Measurements from ENCODE around the gene ZFP82. TPM values are rescaled to one million over a fixed set of nuclear protein-coding genes. Genes with fewer than 3 reads are reported as not detected.
A peak's percentile ranks its signal among the peaks of the same experiment; 100 is the strongest.

ZFP82 gene
- polyA plus RNA-seq, 2 of the 4 experiments (the other 2 are of a cell fraction), result 3.7 to 6.7 TPM

DNA sequence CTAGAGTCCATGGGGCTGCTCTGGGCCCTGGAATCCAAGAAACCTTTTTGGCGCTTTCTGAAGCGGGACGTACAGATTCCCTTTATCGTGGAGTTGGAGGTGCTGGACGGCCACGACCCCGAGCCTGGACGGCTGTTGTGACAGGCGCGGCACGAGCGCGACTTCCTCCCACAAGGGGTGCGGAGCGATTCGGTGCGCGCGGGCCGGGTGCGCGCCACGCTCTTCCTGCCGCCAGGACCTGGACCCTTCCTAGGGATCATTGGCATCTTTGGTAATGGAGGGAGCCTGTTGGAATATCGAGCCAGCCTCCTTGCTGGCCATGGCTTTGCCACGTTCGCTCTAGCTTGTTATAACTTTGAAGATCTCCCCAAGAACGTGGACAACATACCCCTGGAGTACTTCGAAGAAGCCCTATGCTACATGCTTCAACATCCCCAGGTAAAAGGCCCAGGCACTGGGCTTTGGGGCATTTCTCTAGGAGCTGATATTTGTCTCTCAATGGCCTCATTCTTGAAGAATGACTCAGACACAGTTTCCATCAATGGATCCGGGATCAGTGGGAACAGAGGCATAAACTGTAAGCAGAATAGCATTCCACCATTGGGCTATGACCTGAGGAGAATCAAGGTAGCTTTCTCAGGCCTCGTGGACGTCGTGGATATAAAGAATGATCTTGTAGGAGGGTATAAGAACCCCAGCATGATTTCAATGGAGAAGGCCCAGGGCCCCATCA is 3.5 kb upstream of the ZFP82 start:
- peaks cover 99% of the 10 kb centered on the region for H3K9me3 ChIP-seq
- ChIA-PET CTCF (interaction anchor here (1.0 kb wide), 1 partner anchor 21 kb away, joined by 3 read pairs; no protein-coding TSS in a partner anchor), POLR2A (no interaction called here)
- 68% methylated on average over 33 of the region's 33 CpGs for WGBS (ENCODE audit: missing lambda C conversion rate)
- FAIRE-seq (no peak), ATAC-seq (no peak), DNase-seq (ENCODE audit: low read depth in 1 of 2, low spot score in 1 of 2) (no peak)
- H3K4me2 ChIP-seq, result no peak overlapping the region
- no peak for TF ChIP-seq ZSCAN20 (CRISPR knock-in tag; IDR thresholded peaks at IDR 0.05)
- TF ChIP-seq EHF (CRISPR knock-in tag; IDR thresholded peaks at IDR 0.05), result no peak
- no peak for TF ChIP-seq HMGXB4 (CRISPR knock-in tag; IDR thresholded peaks at IDR 0.05; ENCODE audit: borderline replicate concordance)
- H3K27ac ChIP-seq, result no peak overlapping the region
- no peaks in the 10 kb centered on the region for H3K4me1 ChIP-seq
- no peak overlapping the region for H3K4me3 ChIP-seq

GRCh38 chr19:36420961-36421748 is 2.7 kb upstream of the ZFP82 start:
- peak; percentile 32 for FAIRE-seq
- H3K4me3 ChIP-seq, result no peak overlapping the region
- no peak for ATAC-seq
- TF ChIP-seq CHD2 (IDR thresholded peaks at IDR 0.05; ENCODE audit: low read length, partially characterized antibody) (no peak), FOSL2 (IDR thresholded peaks at IDR 0.05) (no peak), FOSL2 (CRISPR knock-in tag; IDR thresholded peaks at IDR 0.05) (peak; percentile 16; the same call in 1 of the 2 replicates)
- WGBS (ENCODE audit: missing lambda C conversion rate), result 77% methylated on average over 61 of the region's 61 CpGs
- ChIA-PET POLR2A (no interaction called here), CTCF (interaction anchor here (0.6 kb wide), 3 partner anchors 15 to 759 kb away, joined by 3 read pairs; no protein-coding TSS in a partner anchor)
- no peak overlapping the region for H3K27ac ChIP-seq
- DNase-seq (ENCODE audit: low read depth in 1 of 2, low spot score in 1 of 2), result no peak
- no peak overlapping the region for H3K4me2 ChIP-seq
- H3K9me3 ChIP-seq, result peaks cover 100% of the 10 kb centered on the region
- no peaks in the 10 kb centered on the region for H3K4me1 ChIP-seq

GRCh38 chr19:36417752-36418286 is 625 bp downstream of the ZFP82 start:
- WGBS (ENCODE audit: missing lambda C conversion rate), result 53% methylated on average over 25 of the region's 25 CpGs
- ChIA-PET CTCF (interaction anchor here (0.6 kb wide), 1 partner anchor 25 kb away, joined by 3 read pairs; no protein-coding TSS in a partner anchor), POLR2A (no interaction called here)
- peaks cover 97% of the 10 kb centered on the region for H3K9me3 ChIP-seq
- H3K4me3 ChIP-seq, result peak overlapping the region; percentile 66
- ATAC-seq (peak in 1 of 2 experiments; percentile 13; a peak in 3 of 6 replicates), FAIRE-seq (peak; percentile 43), DNase-seq (ENCODE audit: low read depth in 1 of 2, low spot score in 1 of 2) (no peak)
- no peak for TF ChIP-seq MAFK (IDR thresholded peaks at IDR 0.05; ENCODE audit: partially characterized antibody)
- no peak for TF ChIP-seq KDM1A (IDR thresholded peaks at IDR 0.05; ENCODE audit: low read depth)
- TF ChIP-seq RARB (CRISPR knock-in tag; IDR thresholded peaks at IDR 0.05), result no peak
- no peak for TF ChIP-seq RAD21 (conservative IDR thresholded peaks at IDR 0.05 in 1 of 2, IDR thresholded peaks at IDR 0.05 in 1 of 2)
- no peak for TF ChIP-seq HOXB5 (CRISPR knock-in tag; IDR thresholded peaks at IDR 0.05)
- no peak for TF ChIP-seq SREBF2 (IDR thresholded peaks at IDR 0.05)
- TF ChIP-seq, protein P1, sequence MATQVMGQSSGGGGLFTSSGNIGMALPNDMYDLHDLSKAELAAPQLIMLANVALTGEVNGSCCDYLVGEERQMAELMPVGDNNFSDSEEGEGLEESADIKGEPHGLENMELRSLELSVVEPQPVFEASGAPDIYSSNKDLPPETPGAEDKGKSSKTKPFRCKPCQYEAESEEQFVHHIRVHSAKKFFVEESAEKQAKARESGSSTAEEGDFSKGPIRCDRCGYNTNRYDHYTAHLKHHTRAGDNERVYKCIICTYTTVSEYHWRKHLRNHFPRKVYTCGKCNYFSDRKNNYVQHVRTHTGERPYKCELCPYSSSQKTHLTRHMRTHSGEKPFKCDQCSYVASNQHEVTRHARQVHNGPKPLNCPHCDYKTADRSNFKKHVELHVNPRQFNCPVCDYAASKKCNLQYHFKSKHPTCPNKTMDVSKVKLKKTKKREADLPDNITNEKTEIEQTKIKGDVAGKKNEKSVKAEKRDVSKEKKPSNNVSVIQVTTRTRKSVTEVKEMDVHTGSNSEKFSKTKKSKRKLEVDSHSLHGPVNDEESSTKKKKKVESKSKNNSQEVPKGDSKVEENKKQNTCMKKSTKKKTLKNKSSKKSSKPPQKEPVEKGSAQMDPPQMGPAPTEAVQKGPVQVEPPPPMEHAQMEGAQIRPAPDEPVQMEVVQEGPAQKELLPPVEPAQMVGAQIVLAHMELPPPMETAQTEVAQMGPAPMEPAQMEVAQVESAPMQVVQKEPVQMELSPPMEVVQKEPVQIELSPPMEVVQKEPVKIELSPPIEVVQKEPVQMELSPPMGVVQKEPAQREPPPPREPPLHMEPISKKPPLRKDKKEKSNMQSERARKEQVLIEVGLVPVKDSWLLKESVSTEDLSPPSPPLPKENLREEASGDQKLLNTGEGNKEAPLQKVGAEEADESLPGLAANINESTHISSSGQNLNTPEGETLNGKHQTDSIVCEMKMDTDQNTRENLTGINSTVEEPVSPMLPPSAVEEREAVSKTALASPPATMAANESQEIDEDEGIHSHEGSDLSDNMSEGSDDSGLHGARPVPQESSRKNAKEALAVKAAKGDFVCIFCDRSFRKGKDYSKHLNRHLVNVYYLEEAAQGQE (IDR thresholded peaks at IDR 0.05), result no peak
- TF ChIP-seq, protein P2, sequence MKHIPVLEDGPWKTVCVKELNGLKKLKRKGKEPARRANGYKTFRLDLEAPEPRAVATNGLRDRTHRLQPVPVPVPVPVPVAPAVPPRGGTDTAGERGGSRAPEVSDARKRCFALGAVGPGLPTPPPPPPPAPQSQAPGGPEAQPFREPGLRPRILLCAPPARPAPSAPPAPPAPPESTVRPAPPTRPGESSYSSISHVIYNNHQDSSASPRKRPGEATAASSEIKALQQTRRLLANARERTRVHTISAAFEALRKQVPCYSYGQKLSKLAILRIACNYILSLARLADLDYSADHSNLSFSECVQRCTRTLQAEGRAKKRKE (CRISPR knock-in tag; IDR thresholded peaks at IDR 0.05; ENCODE audit: low read depth), result no peak
- no peak for TF ChIP-seq GATA3 (IDR thresholded peaks at IDR 0.05; ENCODE audit: borderline replicate concordance)
- no peak for TF ChIP-seq FOXS1 (CRISPR knock-in tag; IDR thresholded peaks at IDR 0.05)
- no peak for TF ChIP-seq BCL3 (IDR thresholded peaks at IDR 0.05)
- no peak for TF ChIP-seq MYC (IDR thresholded peaks at IDR 0.05; ENCODE audit: borderline replicate concordance, low read length)
- TF ChIP-seq RCOR1 (IDR thresholded peaks at IDR 0.05; ENCODE audit: low read depth, low read length), result no peak
- TF ChIP-seq POLR2A (IDR thresholded peaks at IDR 0.05; ENCODE audit: low read length), result no peak
- no peak for TF ChIP-seq RFX5 (IDR thresholded peaks at IDR 0.05)
- no peak for TF ChIP-seq BHLHE40 (IDR thresholded peaks at IDR 0.05; ENCODE audit: low read depth, low read length)
- TF ChIP-seq HDAC2 (IDR thresholded peaks at IDR 0.05), result no peak
- no peak for TF ChIP-seq PHF8 (IDR thresholded peaks at IDR 0.05; ENCODE audit: borderline replicate concordance, low read depth)
- no peak for TF ChIP-seq JUN (IDR thresholded peaks at IDR 0.05)
- H3K27ac ChIP-seq, result peak overlapping the region; percentile 80 to 82
- H3K4me1 ChIP-seq, result no peaks in the 10 kb centered on the region
- peak overlapping the region; percentile 74 for H3K4me2 ChIP-seq
